ENCODE data around the gene SHB. TPM values are rescaled to one million over a fixed set of nuclear protein-coding genes. Genes with fewer than 3 reads are reported as not detected.

The SHB gene
- total and polyA plus RNA-seq, 8 donors = 16.1 to 26.8 (median 21.9) TPM

DNA sequence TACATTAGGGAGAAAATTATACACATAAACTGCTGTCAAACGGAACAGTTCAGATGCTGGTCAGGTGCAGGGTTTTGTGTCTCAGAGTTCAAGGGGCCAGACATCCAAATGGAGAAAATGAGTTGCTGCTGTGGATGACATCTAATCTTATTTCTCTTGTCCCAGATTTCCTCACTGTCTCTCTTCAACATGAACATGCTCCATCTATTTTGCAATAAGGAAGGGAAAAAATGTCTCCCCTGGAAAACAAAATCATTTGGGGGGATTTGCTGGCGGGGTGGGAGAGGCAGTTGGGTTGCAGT lies 51.2 kb downstream of the SHB start:
- no peak overlapping the region for H3K4me3 ChIP-seq
- no peak for TF ChIP-seq CTCF (IDR thresholded peaks at IDR 0.05)
- DNase-seq (no peak), ATAC-seq (no peak)
- peaks cover 0 to 23% of the 10 kb centered on the region in 2 donors for H3K36me3 ChIP-seq
- intact Hi-C loops (cut with DNase I) = loop anchor here in 1 of 2 donors (10.0 kb wide), 1 partner anchor 83 kb away; no protein-coding TSS in a partner anchor
- peaks cover 35 to 71% of the 10 kb centered on the region in 2 donors for H3K4me1 ChIP-seq
- H3K9me3 ChIP-seq = no peaks in the 10 kb centered on the region
- H3K27me3 ChIP-seq = no peaks in the 10 kb centered on the region
- H3K27ac ChIP-seq = peak overlapping the region in 1 of 2 donors; percentile 50

DNA sequence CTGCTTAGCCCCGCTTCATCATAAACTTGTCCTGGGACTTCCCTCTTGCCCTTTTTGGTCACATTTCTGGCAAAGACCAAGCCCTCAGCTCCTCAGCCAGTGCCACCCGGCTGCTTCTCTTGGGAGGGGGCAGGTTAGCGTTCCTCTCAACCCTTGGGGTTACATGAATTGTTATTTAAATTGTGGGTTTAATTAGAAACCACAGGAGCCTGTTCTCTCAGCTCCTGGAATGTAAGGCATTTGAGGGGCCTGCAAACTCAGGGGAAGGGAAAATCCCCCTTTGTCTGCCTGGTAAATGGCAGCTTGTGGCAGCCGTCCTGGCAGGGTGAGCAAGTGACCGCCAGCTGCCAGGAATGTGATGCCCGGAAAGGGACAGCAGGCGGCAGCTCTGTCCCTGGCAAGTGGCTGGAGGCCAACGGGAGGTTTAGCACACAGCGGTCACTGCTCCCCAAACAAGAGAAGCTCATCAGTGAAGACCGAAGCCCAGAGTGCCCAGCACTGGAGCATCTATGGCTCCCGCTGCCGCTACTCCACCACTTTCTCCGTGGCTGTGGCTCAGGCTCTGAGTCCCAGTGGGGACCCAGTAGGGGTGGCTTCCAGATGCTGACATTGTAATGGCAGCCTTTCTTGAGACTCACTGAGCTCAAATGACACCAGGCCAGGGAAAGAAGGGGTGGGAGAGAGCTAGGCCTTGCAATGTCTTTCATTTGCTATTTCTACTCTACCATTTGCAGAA lies 51.7 kb downstream of the SHB start:
- H3K4me1 ChIP-seq = peaks cover 31 to 66% of the 10 kb centered on the region in 2 donors
- H3K9me3 ChIP-seq = no peaks in the 10 kb centered on the region
- DNase-seq (peak in 2 of 4 donors; percentile 52 to 69), ATAC-seq (peak; percentile 80)
- H3K4me3 ChIP-seq = no peak overlapping the region
- H3K27ac ChIP-seq = peak overlapping the region in 1 of 2 donors; percentile 53
- no peaks in the 10 kb centered on the region for H3K27me3 ChIP-seq
- intact Hi-C loops (cut with DNase I) = loop anchor here in 1 of 2 donors (10.0 kb wide), 1 partner anchor 83 kb away; no protein-coding TSS in a partner anchor
- peak; percentile 33 for TF ChIP-seq CTCF (IDR thresholded peaks at IDR 0.05)
- peaks cover 0 to 23% of the 10 kb centered on the region in 2 donors for H3K36me3 ChIP-seq

- Histone ChIP-seq H3K4me1 (peaks cover 31 to 62% of the 10 kb centered on the region in 2 donors), H3K36me3 (peaks cover 0 to 23% of the 10 kb centered on the region in 2 donors), H3K27ac (peak overlapping the region in 1 of 2 donors; percentile 53), H3K9me3 (no peaks in the 10 kb centered on the region), H3K4me3 (no peak overlapping the region), H3K27me3 (no peaks in the 10 kb centered on the region)
- no peak for TF ChIP-seq CTCF (IDR thresholded peaks at IDR 0.05)
- intact Hi-C loops (cut with DNase I) = loop anchor here in 1 of 2 donors (10.0 kb wide), 1 partner anchor 82 kb away; no protein-coding TSS in a partner anchor
- DNase-seq = no peak
- ATAC-seq = no peak
Measured at GRCh38 chr9:38016375-38017135, 52.5 kb downstream of the SHB start.

DNA sequence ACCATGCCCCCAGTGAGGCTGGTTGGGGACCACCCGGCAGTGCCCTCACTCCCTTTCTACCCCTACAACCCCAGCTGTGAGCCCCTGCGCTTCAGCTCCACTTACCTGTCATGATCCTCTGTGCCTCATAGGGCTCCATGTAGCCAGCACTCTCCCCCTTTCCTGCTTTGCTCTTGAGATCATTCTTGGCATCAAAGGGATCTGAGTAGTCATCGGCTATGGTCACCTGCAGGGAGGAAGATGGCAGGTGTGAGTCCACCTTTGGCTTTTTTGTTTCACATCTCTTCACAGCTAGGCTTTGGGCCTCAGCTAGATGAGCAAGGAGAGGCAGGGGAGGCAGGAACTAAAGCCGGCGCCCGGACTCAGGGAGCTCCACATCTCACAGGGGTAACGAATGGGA lies 53.1 kb downstream of the SHB start:
- intact Hi-C loops (cut with DNase I) = loop anchor here in 1 of 2 donors (10.0 kb wide), 1 partner anchor 81 kb away; no protein-coding TSS in a partner anchor
- no peak for TF ChIP-seq CTCF (IDR thresholded peaks at IDR 0.05)
- H3K27me3 ChIP-seq = no peaks in the 10 kb centered on the region
- peaks cover 0 to 23% of the 10 kb centered on the region in 2 donors for H3K36me3 ChIP-seq
- H3K4me1 ChIP-seq = peaks cover 31 to 60% of the 10 kb centered on the region in 2 donors
- no peak overlapping the region for H3K27ac ChIP-seq
- DNase-seq = no peak
- ATAC-seq = no peak
- H3K9me3 ChIP-seq = no peaks in the 10 kb centered on the region
- no peak overlapping the region for H3K4me3 ChIP-seq

DNA sequence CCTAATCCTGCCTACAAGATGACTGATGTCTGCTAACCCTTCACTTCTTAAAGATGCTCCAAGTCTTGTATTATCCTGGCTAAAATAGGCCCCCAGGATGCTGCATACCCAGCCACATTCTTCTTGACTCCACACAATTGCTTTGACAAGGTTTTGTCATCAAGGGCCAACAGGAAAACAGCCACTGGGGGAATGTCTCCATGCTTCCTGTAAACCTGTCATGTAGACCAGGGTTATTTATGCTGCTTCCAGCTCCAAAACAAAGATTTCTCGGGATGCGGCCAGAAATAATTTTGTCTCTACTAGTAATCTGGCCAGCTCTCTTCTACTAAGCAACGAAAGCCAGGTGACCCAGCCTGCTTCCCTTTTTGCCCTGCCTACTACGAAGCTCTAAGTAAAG lies 53.8 kb downstream of the SHB start:
- ATAC-seq = no peak
- Histone ChIP-seq H3K36me3 (peaks cover 0 to 23% of the 10 kb centered on the region in 2 donors), H3K27ac (no peak overlapping the region), H3K27me3 (no peaks in the 10 kb centered on the region), H3K4me1 (peaks cover 30 to 54% of the 10 kb centered on the region in 2 donors), H3K4me3 (no peak overlapping the region), H3K9me3 (no peaks in the 10 kb centered on the region)
- DNase-seq = no peak
- TF ChIP-seq CTCF (IDR thresholded peaks at IDR 0.05) = no peak
- intact Hi-C loops (cut with DNase I) = loop anchor here in 1 of 2 donors (10.0 kb wide), 1 partner anchor 80 kb away; no protein-coding TSS in a partner anchor

Data from left lung (tissue), 10 donors.